GM19238 (cell line): Measurements from ENCODE around the gene DACT2.
"Not testable (repeated sequence)": the region's sequence is repeated elsewhere in the genome, so short reads cannot be mapped to it uniquely, and the experiment has no call there.

Source experiments
- DNase-seq: peaks from one replicate; pipeline ENCODE4 v3.0.0; 2011; ENCODE audit warnings: low spot score; ENCODE audit not compliant: insufficient read length

DACT2 gene, protein sequence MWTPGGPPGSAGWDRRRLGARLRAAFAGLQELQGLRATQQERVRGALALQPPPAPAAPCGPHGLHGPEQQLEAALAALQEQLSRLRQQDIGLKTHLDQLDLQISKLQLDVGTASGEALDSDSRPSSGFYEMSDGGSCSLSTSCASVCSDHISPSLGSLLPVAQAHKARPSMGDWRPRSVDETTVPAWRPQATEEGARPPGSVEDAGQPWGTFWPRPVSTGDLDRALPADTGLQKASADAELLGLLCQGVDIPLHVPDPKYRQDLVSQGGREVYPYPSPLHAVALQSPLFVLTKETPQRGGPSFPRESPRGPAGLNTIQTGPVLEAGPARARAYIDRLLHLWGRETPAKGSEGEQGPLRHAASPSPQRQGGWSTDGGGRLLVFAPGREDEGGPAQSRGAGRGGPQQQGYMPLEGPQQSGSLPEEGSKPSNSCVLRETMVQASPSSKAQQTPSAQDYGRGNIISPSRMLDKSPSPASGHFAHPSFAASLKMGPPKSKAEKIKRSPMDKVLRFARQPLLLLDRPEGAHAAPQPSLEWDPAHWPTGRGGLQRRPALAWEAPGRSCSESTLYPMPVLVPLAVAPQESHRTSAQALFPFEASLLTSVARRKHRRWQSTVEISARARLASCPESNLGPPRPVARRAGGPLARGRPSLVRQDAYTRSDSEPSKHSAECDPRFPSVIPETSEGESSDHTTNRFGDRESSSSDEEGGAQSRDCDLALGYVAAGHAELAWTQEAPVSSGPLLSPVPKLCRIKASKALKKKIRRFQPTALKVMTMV

DNA sequence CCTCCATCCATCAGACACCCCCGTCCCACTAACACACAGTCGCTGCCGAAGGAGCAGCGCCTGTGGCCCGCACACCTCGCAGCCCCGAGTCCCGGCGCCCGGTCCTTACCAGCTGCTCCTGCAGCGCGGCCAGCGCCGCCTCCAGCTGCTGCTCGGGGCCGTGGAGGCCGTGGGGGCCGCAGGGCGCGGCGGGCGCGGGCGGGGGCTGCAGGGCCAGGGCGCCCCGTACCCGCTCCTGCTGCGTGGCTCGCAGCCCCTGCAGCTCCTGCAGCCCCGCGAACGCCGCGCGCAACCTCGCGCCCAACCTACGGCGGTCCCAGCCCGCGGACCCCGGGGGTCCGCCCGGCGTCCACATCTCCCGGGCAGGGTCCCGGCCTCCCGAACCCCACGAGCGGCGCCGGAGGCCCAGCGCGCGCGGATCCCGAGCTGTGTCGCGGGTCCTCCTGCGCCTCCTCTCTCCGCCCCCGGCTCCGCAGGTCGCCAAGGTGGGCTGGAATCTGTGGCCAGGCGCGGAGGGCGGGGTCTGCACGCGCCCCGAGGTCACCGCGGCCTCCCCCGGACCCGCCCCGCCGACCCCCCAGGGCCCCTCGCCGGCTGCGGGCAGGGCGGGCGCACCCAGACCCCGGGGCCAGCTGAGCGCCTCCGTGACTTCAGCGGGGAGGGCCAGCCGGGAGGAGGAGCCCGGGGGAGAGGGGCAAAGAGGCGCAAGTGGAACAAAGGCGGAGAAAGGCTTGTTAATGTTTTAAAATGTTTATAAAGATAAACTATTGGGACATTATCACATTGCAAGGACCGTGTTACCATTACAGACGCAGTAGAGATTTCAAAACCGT lies at the start of gene DACT2:
TSS of gene DACT2 (minus strand) at position 499 of the 833 bp plus-strand sequence. CDS start at position 355, 144 bp downstream.
- no peak for DNase-seq

DNA sequence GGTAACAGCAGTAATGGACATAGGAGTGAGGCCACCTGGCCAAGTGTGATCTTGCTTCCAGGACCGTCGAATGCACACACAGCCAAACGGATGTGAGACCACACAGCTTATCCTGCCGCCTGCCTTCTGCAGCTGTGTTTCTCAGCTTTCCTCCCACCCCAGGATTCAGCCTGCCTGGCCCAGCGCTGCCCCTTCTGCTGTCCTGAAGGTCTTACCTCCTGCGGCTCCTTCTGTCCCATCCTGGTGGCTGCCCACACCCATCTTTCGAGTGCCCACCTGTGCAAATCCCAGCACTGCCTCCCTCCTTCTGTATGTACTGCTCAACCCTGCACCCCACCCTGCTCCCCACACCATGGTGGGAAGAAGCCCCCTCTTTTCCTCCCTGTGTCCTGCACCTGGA lies 49.4 kb upstream of the DACT2 start:
- DNase-seq, result no peak

DNA sequence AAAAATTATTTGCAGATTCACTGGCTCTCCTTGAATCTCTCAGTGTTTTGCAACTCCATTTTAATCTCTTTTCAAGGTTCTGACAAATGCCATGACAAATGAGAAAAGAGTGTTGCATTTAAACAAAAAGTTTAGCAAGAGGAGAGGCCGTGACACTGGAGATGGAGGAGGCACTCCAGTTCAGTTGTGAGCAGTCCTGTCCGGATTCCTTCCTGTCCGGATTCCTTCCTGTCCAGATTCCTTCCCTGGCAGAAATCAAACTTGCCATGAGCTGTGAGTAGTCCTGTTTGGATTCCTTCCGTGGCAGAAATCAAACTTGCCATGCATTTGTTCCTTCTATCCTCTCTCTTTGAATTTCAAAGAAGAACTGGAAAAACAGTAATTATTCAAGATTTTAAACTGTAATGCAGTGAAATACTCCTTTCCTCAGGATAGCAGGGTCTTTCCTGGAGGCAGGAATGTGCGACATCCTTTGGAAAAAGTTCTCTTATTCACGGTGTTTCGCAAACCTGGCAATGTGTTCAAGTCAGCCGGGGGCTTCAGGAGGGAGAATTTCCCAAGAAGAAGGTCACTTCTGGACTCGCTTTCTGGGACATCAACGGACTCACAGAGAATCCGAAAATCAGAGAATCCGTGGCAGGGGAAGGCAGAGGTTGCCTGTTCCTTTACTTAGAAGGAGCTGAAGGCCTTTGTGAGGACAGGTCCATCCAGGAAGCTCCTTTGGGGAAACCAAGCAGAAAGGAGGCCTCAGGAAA lies 48.7 kb upstream of the DACT2 start:
- DNase-seq, result no peak

DNA sequence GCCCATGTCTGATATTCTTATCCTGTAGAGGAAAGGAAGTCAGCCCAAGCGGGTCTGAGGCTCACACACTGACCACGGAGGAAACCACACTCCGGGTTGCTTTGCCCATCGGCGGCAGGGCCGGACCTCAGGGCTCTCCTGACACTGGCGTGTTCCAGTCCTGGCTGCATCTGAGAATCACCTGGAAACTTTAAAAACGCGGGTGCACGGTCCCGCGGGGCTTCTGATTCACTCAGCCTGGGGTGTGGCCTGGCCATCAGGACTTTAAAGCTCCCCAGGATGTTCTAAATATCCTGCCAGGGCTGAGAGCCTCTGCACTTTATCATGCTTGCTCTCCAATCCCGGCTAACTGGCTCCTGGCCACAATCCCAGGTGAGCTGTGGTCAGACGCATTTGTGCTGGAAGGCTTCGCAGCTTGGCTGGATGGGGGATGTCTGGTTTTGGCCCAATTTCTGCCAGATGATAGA lies 47.7 kb upstream of the DACT2 start:
- DNase-seq, result no peak

DNA sequence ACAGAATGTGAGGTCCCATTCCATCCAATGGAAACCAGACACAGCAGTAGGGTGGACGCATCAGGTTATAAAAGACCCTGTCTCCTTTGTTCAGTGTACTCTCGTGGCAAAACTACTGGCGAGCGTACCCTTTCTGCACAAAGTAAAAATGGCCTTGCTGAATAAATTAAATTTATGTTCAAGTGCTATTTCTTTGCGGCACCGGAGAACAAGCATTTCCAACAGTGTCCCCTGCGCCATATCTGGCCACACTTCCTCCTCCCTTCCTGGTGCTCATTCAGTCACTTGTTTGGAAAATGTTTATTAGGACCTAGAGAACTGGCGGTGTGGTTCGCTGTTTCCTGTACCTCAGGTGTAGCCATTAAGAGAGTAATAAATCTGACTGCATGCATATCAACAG lies 46.9 kb upstream of the DACT2 start:
- no peak for DNase-seq

DNA sequence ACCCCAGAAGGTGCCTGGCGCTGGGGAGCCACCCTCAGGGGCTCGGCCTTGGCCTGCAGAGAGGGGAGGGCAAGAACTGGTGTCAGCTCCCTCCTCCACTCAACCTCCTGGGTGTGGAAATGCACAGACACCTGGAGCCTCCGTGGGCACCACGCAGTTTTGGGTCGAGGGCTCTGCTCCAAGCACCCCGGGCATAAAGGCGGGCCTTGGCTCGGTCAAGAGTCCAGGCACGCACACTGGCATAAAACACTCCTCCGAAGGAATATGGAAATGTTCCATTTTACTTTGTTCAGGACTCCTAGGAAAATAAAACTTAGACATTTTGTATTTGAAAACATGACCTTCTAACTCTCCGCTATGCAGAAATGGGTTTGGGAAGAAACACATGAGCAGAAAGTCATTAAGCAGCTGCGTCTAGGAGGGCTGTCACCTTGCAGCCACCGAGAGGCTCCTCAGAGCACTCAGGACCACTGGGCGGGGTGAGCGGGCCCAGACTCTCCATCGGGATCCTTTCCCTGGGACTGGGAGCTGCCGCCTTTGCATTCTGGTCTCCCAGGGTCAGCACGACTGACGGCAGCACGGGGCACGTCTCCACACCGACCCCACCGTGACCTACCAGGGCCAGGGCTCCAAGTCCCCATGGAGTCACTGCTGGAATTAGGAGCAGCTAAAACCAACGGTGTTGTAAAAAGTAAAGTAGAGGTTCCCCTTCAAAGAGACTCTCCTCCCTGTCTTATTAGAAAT lies 46.0 kb upstream of the DACT2 start:
- DNase-seq, result no peak

DNA sequence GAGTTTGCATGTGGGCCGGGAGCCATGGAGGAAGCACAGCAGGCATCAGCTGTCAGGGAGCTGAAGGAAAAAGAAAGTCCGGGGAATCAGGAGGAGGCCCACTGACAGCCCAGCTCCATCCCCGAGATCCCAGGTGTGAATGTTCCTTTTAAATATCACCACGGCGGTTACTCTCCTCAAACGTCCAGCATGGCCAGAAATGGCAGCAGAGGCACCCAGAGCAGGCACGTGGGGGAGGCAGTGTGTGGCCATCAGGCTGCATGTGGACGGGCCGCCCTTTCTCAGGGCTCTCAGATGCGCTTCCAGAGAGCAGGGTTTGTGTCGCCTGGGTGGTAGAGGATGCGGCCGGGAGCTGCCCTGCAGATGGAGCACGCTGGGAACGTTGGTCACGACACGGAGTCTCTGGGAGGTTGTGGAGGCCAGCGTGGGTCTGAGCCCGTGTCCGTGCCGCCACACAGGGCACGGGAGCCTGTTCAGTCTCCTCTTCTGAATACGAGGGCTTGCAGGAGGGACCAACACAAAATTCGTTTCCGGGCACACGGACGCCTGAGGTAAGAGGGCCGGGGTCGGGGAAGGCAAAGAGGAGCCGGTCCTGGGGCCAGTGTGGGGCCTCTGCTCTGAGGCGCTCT lies 45.3 kb upstream of the DACT2 start:
- no peak for DNase-seq

DNA sequence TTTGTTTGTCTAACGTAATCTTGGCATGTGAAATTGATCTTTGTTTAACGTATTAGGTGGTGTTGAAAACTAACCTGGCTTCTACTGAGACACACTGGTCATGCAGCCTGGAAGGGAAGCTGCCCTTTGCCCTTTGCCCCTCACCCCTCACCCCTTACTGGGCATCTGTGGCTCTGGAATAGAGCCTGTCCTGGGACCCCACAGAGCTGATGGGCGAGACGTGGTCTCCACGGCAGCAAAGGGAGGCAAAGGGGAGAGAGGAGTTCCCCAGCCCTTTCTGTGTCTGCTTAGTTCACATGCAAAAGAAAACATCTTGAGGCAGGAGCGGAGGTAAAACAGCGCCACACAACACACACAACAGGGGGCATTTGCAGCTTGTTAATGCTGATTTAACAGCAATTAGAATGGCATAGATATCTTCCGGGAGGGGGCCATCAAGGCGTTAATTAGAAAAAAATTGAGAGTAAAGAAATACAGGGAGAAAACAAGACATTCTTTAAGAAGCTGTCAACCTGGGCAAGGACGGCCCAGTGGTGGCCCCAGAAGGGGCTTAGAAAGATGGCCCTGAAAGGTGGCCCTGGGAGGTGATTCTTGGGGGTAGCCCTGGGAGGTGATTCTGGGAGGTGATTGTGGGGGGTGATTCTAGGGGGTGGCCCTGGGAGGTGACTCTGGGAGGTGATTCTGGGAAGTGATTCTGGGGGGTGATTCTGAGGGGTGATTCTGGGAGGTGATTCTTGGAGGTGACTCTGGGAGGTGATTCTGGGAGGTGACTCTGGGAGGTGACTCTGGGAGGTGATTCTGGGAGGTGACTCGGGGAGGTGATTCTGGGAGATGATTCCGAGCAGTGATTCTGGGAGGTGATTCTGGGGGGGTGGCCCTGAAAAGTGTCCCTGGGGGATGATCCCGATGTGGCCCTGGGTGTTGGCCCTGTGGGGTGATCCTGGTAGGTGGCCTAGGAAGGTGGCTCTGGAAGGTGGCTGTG lies 44.5 kb upstream of the DACT2 start:
- no peak for DNase-seq

DNA sequence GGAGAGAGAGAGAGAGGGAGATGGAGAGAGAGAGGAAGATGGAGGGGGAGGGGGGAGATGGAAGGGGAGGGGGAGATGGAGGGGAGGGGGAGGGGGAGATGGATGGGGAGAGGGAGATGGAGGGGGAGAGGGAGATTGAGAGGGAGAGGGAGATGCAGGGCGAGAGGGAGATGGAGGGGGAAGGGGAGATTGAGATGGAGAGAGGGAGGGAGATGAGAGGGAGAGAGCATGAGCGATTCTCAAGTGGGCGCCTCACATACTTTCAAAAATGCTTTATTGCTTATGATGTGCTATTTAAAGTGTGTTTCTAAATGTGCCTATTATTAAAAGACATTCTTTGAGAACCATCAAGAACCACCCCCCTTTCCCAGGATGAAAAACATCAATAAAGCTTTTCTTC lies 43.7 kb upstream of the DACT2 start:
- DNase-seq, result no peak

DNA sequence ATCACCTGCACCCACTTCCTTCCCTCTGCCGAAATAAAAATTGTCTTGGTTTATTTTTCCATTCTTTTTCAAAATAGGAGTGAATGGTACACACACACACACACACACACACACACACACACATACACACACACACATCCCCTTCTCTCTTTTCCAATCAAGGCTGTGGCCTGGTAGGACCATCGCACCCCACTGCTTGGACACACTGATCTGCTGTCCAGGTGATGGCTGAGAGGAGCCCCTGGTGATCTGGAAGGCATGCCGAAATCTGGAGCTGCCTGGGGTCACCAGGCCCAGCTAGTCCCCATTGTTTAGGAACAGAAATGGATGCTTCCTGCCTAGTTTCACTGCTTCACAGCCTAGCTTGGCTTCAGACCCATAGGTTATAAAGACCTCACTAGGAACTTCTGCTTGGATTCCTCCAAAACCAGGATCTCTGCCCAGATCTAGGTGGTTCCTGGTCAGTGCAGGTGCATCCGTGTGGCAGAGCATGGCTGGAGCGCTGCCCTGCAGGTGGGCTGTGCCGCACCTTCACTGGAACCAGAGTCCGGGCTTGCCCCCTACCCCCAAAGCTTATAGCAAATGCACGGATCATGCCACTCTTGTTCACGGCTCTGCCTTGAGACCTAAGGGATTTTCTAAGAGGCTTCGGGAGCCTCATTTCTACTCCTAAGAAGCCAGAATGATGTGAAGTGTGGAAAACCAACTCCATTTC lies 42.9 kb upstream of the DACT2 start:
- DNase-seq, result no peak

DNA sequence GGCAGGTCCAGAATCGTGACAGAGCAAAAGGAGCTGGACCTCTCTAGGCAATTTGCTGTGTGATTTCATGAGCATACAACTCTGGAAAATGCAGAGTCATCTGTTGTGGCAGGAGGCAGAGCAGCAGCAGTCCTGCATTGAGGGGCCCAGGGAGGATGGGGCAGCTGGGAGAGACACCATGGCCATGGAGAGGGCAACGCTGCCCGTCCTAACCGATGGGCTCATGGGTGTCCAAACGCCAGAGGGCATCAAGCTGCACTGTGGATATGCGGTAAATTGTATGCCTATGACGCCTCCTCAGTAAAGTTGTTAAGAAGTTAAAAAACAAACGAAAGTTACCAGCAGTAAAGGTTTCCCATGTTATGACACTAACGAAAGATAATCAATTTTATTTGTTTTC lies 42.2 kb upstream of the DACT2 start:
- DNase-seq, result no peak

DNA sequence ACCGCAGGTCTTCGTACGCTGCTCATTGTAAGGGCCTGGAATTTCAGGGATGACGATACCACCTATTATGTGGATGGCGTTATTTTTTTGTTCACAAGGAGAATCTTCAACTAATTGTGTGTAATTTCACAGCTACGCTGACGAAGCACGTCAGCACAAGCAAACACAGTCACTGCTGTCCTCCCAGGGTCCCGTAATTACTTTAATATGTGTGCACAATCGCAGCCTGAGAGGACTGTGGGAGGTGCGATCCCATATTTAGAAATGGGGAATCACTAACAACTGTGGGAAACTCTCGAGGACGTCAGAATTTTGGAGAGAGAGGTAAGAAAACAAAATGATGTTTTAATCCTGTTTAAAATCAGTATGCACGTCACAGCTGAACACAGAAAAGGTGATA lies 40.2 kb upstream of the DACT2 start:
- no peak for DNase-seq

DNA sequence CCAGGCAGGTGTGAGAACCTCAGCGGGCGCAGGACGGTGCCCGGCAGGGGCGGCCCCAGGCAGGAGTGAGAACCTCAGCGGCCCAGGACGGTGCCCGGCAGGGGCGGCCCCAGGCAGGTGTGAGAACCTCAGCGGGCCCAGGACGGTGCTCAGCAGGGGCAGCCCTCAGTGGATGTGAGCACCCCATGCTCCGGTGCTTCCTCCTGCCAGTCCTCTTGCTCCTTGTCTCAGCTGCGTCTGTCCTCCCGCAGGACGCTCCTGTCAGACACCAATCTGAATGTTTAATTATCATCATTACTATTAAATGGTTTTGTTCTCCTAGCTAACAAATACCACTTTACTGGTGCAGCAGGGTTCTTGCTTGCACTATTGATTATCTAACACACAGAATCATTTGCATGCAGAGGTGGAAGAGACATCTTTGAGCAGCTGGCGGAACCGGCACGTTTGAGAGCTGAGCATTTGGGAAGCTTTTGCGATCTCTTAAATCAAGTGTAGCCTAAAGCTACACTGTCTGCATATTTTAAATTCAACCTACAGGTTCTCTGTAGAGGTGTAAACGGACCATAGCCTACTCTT lies 39.4 kb upstream of the DACT2 start:
- no peak for DNase-seq

DNA sequence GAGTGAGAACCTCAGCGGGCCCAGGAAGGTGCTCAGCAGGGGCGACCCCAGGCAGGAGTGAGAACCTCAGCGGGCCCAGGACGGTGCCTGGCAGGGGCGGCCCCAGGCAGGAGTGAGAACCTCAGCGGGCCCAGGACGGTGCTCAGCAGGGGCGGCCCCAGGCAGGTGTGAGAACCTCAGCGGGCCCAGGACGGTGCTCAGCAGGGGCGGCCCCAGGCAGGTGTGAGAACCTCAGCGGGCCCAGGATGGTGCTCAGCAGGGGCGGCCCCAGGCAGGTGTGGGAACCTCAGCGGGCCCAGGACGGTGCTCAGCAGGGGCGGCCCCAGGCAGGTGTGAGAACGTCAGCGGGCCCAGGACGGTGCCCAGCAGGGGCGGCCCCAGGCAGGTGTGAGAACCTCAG lies 37.3 kb upstream of the DACT2 start:
- not testable (repeated sequence) for DNase-seq

DNA sequence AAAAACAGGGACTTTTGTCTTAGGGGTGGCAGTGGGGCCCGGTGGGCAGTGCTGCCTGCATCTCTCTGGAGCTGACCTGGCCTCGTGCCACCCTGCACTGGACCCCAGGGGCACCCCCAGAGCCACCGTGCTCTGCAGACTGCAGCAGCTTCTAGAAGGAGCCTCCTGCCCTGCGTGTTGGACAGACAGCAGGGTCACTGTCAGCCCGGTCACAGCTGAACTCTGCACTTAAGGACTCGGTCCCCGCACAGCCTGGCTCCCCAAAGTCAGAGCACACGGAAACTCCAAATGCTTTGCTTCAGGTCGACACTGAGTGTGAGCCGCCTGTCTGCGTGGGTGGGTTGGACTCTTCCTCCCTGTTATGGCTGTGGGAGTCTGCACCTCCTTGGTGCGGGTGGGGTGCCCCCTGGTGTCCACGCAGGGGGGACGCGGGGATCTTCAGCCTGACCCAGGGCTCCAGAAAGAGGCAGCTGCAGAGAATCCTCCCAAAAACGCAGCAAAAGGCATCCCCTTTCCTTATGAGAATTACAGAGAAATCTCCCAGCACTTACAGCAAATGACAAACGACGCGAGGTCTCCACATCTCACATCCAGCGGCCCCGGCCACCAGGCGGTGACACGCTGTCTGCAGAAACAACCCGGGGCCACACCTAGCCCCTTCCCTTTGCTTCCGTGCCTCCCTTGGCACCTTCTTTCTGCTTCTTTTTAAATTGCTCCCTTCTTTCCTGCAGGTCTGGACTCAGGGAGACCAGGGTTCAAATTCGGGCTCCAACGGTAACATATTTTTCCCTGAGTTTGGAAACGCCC lies 36.3 kb upstream of the DACT2 start:
- DNase-seq, result no peak

DNA sequence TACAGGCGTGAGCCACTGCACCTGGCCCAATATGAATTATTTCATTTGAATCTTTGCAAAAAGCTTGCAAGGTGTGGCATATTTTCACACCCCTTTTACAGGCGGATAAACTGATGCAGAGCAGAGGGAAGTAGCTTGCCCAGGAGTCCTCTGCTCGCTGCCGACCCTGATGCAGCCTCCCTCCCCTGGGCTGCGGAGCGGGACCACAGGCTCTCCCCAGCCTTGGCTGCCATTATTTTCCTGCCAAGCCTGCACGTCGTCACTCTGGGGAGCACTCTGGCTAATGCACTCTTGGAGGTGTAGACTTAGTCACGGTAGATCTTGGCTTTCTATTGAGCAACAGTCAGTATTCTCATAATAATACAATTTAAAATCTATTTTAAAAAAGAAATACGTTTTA lies 34.8 kb upstream of the DACT2 start:
- no peak for DNase-seq

DNA sequence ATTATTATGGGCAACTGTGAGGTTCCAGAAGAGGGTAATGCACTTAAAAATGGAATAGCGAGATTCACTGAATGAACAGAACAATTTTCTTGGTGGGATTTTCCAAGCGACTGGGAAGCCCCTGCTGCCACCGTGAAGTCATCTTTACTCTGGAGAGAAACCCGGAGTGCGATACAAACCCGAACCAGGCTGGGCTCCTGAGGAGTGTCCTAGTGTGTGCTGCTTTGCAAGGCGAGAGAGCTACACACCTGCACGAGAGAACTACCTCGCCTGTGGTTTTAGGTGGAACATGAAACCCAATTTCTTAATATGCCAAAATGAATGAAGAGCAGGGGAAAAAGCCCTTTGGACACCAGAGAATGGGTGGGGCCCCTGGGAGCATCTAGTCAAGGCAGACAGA lies 33.5 kb upstream of the DACT2 start:
- DNase-seq, result no peak
